ENCODE data around the gene BDH1.

BDH1 gene

DNA sequence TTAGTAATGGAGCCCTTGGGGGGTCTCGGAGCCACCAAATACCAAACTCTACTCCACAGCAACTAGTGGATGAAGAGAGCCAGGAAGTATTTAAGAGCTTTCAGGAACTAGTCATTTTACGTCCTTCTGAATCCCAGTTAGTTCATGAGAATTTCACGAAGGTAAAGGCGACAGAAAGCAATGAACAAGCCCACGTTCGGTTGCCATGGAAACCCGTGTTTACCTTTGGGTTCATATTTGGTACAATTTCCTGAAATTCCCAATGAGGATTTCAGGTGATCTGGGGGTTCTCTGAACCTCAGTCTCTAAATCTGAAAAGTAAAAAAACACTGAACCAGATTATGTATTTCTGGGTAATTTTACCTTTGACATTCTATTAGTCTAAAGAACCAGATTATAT lies 93.0 kb downstream of the BDH1 start:
- WGBS, 2 experiments, result 93 to 94% methylated on average over 7 of the region's 7 CpGs
- no peak overlapping the region for H3K4me3 ChIP-seq (ENCODE audit: insufficient read depth, low read depth, low read length)
- H3K9me3 ChIP-seq (ENCODE audit: control insufficient read depth, low read length), result no peaks in the 10 kb centered on the region
- H3K27ac ChIP-seq (ENCODE audit: insufficient read depth, low read depth, low read length, poor library complexity, severe bottlenecking), result no peak overlapping the region
- no peaks in the 10 kb centered on the region for H3K27me3 ChIP-seq (ENCODE audit: control insufficient read depth, insufficient read depth, low read length, poor library complexity, severe bottlenecking)
- no peaks in the 10 kb centered on the region for H3K4me1 ChIP-seq (ENCODE audit: control insufficient read depth, insufficient read depth, low read length)
- H3K36me3 ChIP-seq (ENCODE audit: control insufficient read depth, insufficient read depth, low read length), result no peaks in the 10 kb centered on the region

DNA sequence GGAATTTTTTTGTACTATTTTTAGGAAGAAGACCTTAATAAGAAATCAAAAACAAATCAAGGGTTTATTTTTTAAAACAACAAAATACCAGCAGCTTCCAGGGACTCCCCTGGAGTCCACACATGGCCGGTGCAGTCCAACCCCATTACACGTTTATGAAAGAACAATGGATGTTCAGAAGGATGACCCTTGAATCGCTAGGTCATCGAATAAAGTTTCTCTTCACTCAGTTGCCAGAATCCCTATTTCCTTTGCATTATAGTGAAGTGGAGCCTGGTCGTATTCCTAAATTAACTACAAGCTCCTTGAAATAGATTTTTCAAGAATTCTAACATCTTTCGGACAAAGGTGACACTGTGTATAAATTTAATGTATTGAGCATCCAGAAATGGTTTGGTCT lies 95.1 kb downstream of the BDH1 start:
- no peak overlapping the region for H3K4me3 ChIP-seq (ENCODE audit: insufficient read depth, low read depth, low read length)
- peaks cover 5% of the 10 kb centered on the region for H3K4me1 ChIP-seq (ENCODE audit: control insufficient read depth, insufficient read depth, low read length)
- H3K9me3 ChIP-seq (ENCODE audit: control insufficient read depth, low read length), result no peaks in the 10 kb centered on the region
- peaks cover 15% of the 10 kb centered on the region for H3K27me3 ChIP-seq (ENCODE audit: control insufficient read depth, insufficient read depth, low read length, poor library complexity, severe bottlenecking)
- H3K36me3 ChIP-seq (ENCODE audit: control insufficient read depth, insufficient read depth, low read length), result no peaks in the 10 kb centered on the region
- H3K27ac ChIP-seq (ENCODE audit: insufficient read depth, low read depth, low read length, poor library complexity, severe bottlenecking), result no peak overlapping the region
- 87 to 88% methylated on average over 6 of the region's 6 CpGs for WGBS, 2 experiments

DNA sequence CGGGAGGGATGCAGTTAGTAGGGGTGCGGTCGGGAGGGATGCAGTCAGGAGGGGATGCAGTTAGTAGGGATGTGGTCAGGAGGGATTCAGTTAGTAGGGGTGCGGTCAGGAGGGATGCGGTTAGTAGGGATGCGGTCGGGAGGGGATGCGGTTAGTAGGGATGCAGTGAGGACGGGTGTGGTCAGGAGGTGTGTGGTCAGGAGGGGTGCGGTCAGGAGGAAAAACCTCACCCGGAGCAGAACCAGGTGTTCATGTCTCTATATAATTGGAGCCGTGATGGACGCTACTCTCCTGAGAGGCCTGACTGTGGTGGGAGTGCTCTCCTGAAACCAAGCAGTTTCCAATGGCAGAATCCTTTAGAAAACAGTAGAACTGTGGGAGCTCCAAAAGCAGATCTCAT lies 95.8 kb downstream of the BDH1 start:
- 85 to 96% methylated on average over 9 to 11 of the region's 13 CpGs for WGBS, 2 experiments
- no peaks in the 10 kb centered on the region for H3K36me3 ChIP-seq (ENCODE audit: control insufficient read depth, insufficient read depth, low read length)
- H3K27ac ChIP-seq (ENCODE audit: insufficient read depth, low read depth, low read length, poor library complexity, severe bottlenecking), result no peak overlapping the region
- H3K4me1 ChIP-seq (ENCODE audit: control insufficient read depth, insufficient read depth, low read length), result peaks cover 5% of the 10 kb centered on the region
- no peak overlapping the region for H3K4me3 ChIP-seq (ENCODE audit: insufficient read depth, low read depth, low read length)
- no peaks in the 10 kb centered on the region for H3K9me3 ChIP-seq (ENCODE audit: control insufficient read depth, low read length)
- H3K27me3 ChIP-seq (ENCODE audit: control insufficient read depth, insufficient read depth, low read length, poor library complexity, severe bottlenecking), result peaks cover 21% of the 10 kb centered on the region

Measured in ectodermal cell (in vitro differentiated cells).